ENCODE results near the gene CKAP5. TPM values are rescaled to one million over a fixed set of nuclear protein-coding genes. Genes with fewer than 3 reads are reported as not detected.

The CKAP5 gene
- total RNA-seq, 2 experiments from 2014 or later = 161 to 243 TPM

DNA sequence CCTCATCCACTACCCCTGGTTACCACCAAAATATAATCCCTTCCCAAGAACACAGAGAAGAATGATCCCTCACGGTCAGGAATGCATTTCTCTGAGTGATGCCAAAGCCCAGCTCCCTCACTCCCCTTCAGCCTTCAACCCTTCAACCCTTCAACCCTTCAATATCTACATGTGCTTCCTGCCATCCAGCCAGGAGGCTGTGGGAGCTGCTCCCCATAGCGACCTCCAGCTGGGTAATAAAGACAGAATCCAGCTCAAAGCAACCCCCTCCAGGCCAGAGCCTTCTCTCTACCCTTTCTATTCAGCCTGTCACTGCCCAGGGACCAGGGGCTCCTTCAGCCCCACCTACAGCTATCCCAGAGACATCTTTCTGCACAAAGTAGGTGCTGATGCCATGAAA is 148.4 kb downstream of the CKAP5 start:
- Histone ChIP-seq H4K20me1 (ENCODE audit: insufficient read depth, low read length) (no peaks in the 10 kb centered on the region), H3K36me3 (ENCODE audit: insufficient read depth, low read length) (peaks cover 27% of the 10 kb centered on the region), H3K27ac (ENCODE audit: low read depth, low read length, poor library complexity, severe bottlenecking) (no peak overlapping the region), H3K4me2 (ENCODE audit: low read length) (no peak overlapping the region; the same call in 1 of the 2 replicates), H3K9me2 (ENCODE audit: insufficient read depth, low read length) (no peaks in the 10 kb centered on the region), H3K4me1 (ENCODE audit: insufficient read depth, low read length, poor library complexity, severe bottlenecking) (peaks cover 15% of the 10 kb centered on the region), H3K9me3 (ENCODE audit: low read length) (no peaks in the 10 kb centered on the region), H3K4me3 (ENCODE audit: low read depth, low read length, poor library complexity, severe bottlenecking) (no peak overlapping the region), H3K79me2 (ENCODE audit: insufficient read depth, low read depth, low read length) (peaks cover 33% of the 10 kb centered on the region), H2AFZ (ENCODE audit: low read length) (no peak overlapping the region)
- TF ChIP-seq EZH2phosphoT487 (IDR thresholded peaks at IDR 0.05; ENCODE audit: borderline replicate concordance, low read depth, low read length) = no peak
- TF ChIP-seq, protein P1, sequence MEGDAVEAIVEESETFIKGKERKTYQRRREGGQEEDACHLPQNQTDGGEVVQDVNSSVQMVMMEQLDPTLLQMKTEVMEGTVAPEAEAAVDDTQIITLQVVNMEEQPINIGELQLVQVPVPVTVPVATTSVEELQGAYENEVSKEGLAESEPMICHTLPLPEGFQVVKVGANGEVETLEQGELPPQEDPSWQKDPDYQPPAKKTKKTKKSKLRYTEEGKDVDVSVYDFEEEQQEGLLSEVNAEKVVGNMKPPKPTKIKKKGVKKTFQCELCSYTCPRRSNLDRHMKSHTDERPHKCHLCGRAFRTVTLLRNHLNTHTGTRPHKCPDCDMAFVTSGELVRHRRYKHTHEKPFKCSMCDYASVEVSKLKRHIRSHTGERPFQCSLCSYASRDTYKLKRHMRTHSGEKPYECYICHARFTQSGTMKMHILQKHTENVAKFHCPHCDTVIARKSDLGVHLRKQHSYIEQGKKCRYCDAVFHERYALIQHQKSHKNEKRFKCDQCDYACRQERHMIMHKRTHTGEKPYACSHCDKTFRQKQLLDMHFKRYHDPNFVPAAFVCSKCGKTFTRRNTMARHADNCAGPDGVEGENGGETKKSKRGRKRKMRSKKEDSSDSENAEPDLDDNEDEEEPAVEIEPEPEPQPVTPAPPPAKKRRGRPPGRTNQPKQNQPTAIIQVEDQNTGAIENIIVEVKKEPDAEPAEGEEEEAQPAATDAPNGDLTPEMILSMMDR (conservative IDR thresholded peaks at IDR 0.05; ENCODE audit: low read length) = no peak
- no peak for DNase-seq (ENCODE audit: low spot score)
- intact Hi-C loops (cut with micrococcal nuclease; ENCODE audit: unreplicated experiment) = no loop called here
- ChIA-PET CTCF (ENCODE audit: unreplicated experiment) (no interaction called here), POLR2A (interaction anchor here (0.5 to 0.7 kb wide), 2 partner anchors 67 to 147 kb away, joined by 3 read pairs; no protein-coding TSS in a partner anchor)
- no TSS peak for BruUV-seq (replicated peaks)

DNA sequence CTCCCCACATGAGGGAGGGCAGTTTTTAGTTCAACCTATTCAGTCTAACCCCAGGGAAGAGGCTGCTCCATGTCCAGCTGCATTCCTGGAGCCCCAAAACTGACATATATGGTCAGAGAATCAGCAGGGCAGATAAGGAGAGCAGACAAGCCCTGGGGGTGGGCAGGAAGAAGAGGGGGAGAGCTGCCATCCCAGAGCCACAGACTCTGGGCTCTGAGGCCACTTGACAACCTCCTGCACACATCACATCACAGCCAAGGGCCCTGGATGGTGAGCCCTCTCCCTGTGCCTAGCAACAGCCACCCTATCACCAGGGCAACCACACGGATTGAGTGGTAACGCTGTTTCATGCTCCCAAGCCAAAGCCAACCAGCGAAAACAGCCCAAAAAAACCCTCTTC is 148.8 kb downstream of the CKAP5 start:
- Histone ChIP-seq H2AFZ (ENCODE audit: low read length) (no peak overlapping the region), H3K9me3 (ENCODE audit: low read length) (no peaks in the 10 kb centered on the region), H3K36me3 (ENCODE audit: insufficient read depth, low read length) (peaks cover 23% of the 10 kb centered on the region), H3K4me2 (ENCODE audit: low read length) (no peak overlapping the region; the same call in 1 of the 2 replicates), H3K79me2 (ENCODE audit: insufficient read depth, low read depth, low read length) (peaks cover 29% of the 10 kb centered on the region), H3K9me2 (ENCODE audit: insufficient read depth, low read length) (no peaks in the 10 kb centered on the region), H4K20me1 (ENCODE audit: insufficient read depth, low read length) (no peaks in the 10 kb centered on the region), H3K4me3 (ENCODE audit: low read depth, low read length, poor library complexity, severe bottlenecking) (no peak overlapping the region), H3K27ac (ENCODE audit: low read depth, low read length, poor library complexity, severe bottlenecking) (no peak overlapping the region), H3K4me1 (ENCODE audit: insufficient read depth, low read length, poor library complexity, severe bottlenecking) (peaks cover 14% of the 10 kb centered on the region)
- intact Hi-C loops (cut with micrococcal nuclease; ENCODE audit: unreplicated experiment) = no loop called here
- DNase-seq (ENCODE audit: low spot score) = no peak
- ChIA-PET POLR2A (interaction anchor here (0.5 kb wide), 1 partner anchor 146 kb away, joined by 3 read pairs; no protein-coding TSS in a partner anchor), CTCF (ENCODE audit: unreplicated experiment) (no interaction called here)
- TF ChIP-seq, protein P1 (conservative IDR thresholded peaks at IDR 0.05; ENCODE audit: low read length) = no peak
- TF ChIP-seq EZH2phosphoT487 (IDR thresholded peaks at IDR 0.05; ENCODE audit: borderline replicate concordance, low read depth, low read length) = no peak
- no TSS peak for BruUV-seq (replicated peaks)

DNA sequence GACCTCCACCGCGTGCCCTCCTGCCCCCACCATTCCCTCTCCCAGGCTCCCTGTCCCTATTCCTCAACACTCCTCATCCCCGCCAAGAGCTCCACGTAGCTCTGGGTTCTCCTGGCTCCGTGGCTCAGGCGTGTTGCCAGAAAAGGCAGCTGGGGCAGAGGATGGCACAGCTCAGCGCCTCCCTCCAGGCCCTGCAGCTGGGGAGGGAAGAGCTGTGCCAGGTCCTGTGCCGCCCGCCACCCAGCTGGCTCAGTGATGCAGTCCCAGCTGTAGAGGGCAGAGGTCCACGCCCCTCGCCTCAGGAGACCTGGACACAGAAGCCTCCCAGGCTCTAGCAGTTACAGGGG is 149.9 kb downstream of the CKAP5 start:
- CTCF ChIA-PET (ENCODE audit: unreplicated experiment) = interaction anchor here (0.6 kb wide), 1 partner anchor 150 kb away, joined by 3 read pairs; no protein-coding TSS in a partner anchor
- Histone ChIP-seq H3K4me2 (ENCODE audit: low read length) (no peak overlapping the region), H3K36me3 (ENCODE audit: insufficient read depth, low read length) (peaks cover 20% of the 10 kb centered on the region), H3K27ac (ENCODE audit: low read depth, low read length, poor library complexity, severe bottlenecking) (no peak overlapping the region), H3K4me1 (ENCODE audit: insufficient read depth, low read length, poor library complexity, severe bottlenecking) (peaks cover 10% of the 10 kb centered on the region), H2AFZ (ENCODE audit: low read length) (no peak overlapping the region), H3K9me3 (ENCODE audit: low read length) (no peaks in the 10 kb centered on the region), H3K9me2 (ENCODE audit: insufficient read depth, low read length) (no peaks in the 10 kb centered on the region), H3K4me3 (ENCODE audit: low read depth, low read length, poor library complexity, severe bottlenecking) (no peak overlapping the region), H3K79me2 (ENCODE audit: insufficient read depth, low read depth, low read length) (peaks cover 17% of the 10 kb centered on the region; the same call in 1 of the 2 replicates), H4K20me1 (ENCODE audit: insufficient read depth, low read length) (no peaks in the 10 kb centered on the region)
- BruUV-seq (replicated peaks) = no TSS peak
- no peak for DNase-seq (ENCODE audit: low spot score)
- intact Hi-C loops (cut with micrococcal nuclease; ENCODE audit: unreplicated experiment) = no loop called here
- POLR2A ChIA-PET = no interaction called here
- TF ChIP-seq, protein P1 (conservative IDR thresholded peaks at IDR 0.05; ENCODE audit: low read length) = no peak
- no peak for TF ChIP-seq EZH2phosphoT487 (IDR thresholded peaks at IDR 0.05; ENCODE audit: borderline replicate concordance, low read depth, low read length)
